ENCODE data around the gene LSM14A. TPM values are rescaled to one million over a fixed set of nuclear protein-coding genes. Genes with fewer than 3 reads are reported as not detected.
A peak's percentile ranks its signal among the peaks of the same experiment; 100 is the strongest.

Gene LSM14A
- polyA plus RNA-seq, 2 of the 4 experiments (the other 2 are of a cell fraction): 241 to 264 TPM

GRCh38 chr19:34150558-34150957 is 21.7 kb upstream of the LSM14A start:
- Histone ChIP-seq H3K4me1 (no peaks in the 10 kb centered on the region), H3K27ac (no peak overlapping the region), H3K9me3 (no peaks in the 10 kb centered on the region), H3K4me3 (no peak overlapping the region), H3K4me2 (no peak overlapping the region)
- POLR2A ChIA-PET: no interaction called here
- TF ChIP-seq FOSB (CRISPR knock-in tag; IDR thresholded peaks at IDR 0.05) (no peak), RCOR1 (IDR thresholded peaks at IDR 0.05; ENCODE audit: low read depth, low read length) (no peak), ZNF302 (CRISPR knock-in tag; IDR thresholded peaks at IDR 0.05) (no peak), HOXB5 (CRISPR knock-in tag; IDR thresholded peaks at IDR 0.05) (no peak), CBX2 (IDR thresholded peaks at IDR 0.05; ENCODE audit: borderline replicate concordance, low read depth) (no peak), MAZ (IDR thresholded peaks at IDR 0.05; ENCODE audit: borderline replicate concordance, low read depth, low read length) (no peak), JUN (IDR thresholded peaks at IDR 0.05) (no peak), BHLHE40 (IDR thresholded peaks at IDR 0.05; ENCODE audit: low read depth, low read length) (no peak), NFE2L2 (conservative IDR thresholded peaks at IDR 0.05; ENCODE audit: low read length) (no peak), MAFK (IDR thresholded peaks at IDR 0.05; ENCODE audit: partially characterized antibody) (no peak), TFCP2L1 (CRISPR knock-in tag; IDR thresholded peaks at IDR 0.05) (no peak), JUNB (IDR thresholded peaks at IDR 0.05) (no peak), NR3C1 (IDR thresholded peaks at IDR 0.05) (no peak), CTCF (IDR thresholded peaks at IDR 0.05) (no peak), ESRRA (IDR thresholded peaks at IDR 0.05; ENCODE audit: borderline replicate concordance, low read length) (no peak), RARB (CRISPR knock-in tag; IDR thresholded peaks at IDR 0.05) (no peak), HOXB13 (CRISPR knock-in tag; IDR thresholded peaks at IDR 0.05; ENCODE audit: low read depth) (no peak)
- TF ChIP-seq, protein P1, sequence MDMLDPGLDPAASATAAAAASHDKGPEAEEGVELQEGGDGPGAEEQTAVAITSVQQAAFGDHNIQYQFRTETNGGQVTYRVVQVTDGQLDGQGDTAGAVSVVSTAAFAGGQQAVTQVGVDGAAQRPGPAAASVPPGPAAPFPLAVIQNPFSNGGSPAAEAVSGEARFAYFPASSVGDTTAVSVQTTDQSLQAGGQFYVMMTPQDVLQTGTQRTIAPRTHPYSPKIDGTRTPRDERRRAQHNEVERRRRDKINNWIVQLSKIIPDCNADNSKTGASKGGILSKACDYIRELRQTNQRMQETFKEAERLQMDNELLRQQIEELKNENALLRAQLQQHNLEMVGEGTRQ (IDR thresholded peaks at IDR 0.05): no peak
- TF ChIP-seq, protein P2, sequence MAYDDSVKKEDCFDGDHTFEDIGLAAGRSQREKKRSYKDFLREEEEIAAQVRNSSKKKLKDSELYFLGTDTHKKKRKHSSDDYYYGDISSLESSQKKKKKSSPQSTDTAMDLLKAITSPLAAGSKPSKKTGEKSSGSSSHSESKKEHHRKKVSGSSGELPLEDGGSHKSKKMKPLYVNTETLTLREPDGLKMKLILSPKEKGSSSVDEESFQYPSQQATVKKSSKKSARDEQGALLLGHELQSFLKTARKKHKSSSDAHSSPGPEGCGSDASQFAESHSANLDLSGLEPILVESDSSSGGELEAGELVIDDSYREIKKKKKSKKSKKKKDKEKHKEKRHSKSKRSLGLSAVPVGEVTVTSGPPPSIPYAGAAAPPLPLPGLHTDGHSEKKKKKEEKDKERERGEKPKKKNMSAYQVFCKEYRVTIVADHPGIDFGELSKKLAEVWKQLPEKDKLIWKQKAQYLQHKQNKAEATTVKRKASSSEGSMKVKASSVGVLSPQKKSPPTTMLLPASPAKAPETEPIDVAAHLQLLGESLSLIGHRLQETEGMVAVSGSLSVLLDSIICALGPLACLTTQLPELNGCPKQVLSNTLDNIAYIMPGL (CRISPR knock-in tag; IDR thresholded peaks at IDR 0.05; ENCODE audit: borderline replicate concordance): no peak
- ATAC-seq (no peak), FAIRE-seq (no peak), DNase-seq (ENCODE audit: low read depth in 1 of 2, low spot score in 1 of 2) (no peak)
- WGBS (ENCODE audit: missing lambda C conversion rate): 65% methylated on average over 4 of the region's 4 CpGs
- CTCF ChIA-PET: interaction anchor here (0.6 to 13.1 kb wide), 6 partner anchors 30 to 720 kb away, joined by 3 to 258 read pairs (median 4); no protein-coding TSS in a partner anchor

DNA sequence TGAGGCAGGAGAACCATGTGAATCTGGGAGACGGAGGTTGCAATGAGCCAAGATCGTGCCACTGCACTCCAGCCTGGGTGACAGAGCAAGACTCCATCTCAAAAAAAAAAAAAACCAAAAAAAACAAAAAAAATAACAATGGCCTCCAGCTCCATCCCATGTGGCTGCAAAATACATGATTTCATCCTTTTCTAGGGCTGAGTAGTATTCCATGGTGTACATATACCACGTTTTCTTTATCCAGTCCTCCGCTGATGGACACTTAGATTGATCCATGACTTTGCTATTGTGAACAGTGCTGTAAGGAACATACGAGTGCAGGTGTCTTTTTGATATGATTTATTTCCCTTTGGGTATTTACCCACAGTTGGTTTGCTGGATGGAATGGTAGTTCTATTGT is 20.9 kb upstream of the LSM14A start:
- H3K9me3 ChIP-seq: no peaks in the 10 kb centered on the region
- no peak overlapping the region for H3K27ac ChIP-seq
- ChIA-PET CTCF (interaction anchor here (0.6 to 13.1 kb wide), 5 partner anchors 110 to 743 kb away, joined by 3 to 258 read pairs (median 5); no protein-coding TSS in a partner anchor), POLR2A (interaction anchor here (0.5 to 1.3 kb wide), 2 partner anchors 17 to 23 kb away, joined by 3 to 4 read pairs; no protein-coding TSS in a partner anchor)
- ATAC-seq (no peak), FAIRE-seq (peak; percentile 67), DNase-seq (ENCODE audit: low read depth in 1 of 2, low spot score in 1 of 2) (no peak)
- H3K4me3 ChIP-seq: no peak overlapping the region
- WGBS (ENCODE audit: missing lambda C conversion rate): 65% methylated on average over 5 of the region's 5 CpGs
- no peak for TF ChIP-seq ZFP36 (IDR thresholded peaks at IDR 0.05; ENCODE audit: borderline replicate concordance, partially characterized antibody)
- TF ChIP-seq, protein P3, sequence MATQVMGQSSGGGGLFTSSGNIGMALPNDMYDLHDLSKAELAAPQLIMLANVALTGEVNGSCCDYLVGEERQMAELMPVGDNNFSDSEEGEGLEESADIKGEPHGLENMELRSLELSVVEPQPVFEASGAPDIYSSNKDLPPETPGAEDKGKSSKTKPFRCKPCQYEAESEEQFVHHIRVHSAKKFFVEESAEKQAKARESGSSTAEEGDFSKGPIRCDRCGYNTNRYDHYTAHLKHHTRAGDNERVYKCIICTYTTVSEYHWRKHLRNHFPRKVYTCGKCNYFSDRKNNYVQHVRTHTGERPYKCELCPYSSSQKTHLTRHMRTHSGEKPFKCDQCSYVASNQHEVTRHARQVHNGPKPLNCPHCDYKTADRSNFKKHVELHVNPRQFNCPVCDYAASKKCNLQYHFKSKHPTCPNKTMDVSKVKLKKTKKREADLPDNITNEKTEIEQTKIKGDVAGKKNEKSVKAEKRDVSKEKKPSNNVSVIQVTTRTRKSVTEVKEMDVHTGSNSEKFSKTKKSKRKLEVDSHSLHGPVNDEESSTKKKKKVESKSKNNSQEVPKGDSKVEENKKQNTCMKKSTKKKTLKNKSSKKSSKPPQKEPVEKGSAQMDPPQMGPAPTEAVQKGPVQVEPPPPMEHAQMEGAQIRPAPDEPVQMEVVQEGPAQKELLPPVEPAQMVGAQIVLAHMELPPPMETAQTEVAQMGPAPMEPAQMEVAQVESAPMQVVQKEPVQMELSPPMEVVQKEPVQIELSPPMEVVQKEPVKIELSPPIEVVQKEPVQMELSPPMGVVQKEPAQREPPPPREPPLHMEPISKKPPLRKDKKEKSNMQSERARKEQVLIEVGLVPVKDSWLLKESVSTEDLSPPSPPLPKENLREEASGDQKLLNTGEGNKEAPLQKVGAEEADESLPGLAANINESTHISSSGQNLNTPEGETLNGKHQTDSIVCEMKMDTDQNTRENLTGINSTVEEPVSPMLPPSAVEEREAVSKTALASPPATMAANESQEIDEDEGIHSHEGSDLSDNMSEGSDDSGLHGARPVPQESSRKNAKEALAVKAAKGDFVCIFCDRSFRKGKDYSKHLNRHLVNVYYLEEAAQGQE (IDR thresholded peaks at IDR 0.05): no peak
- no peak for TF ChIP-seq CHD4 (IDR thresholded peaks at IDR 0.05; ENCODE audit: borderline replicate concordance)
- TF ChIP-seq KDM1A (IDR thresholded peaks at IDR 0.05; ENCODE audit: low read depth): no peak
- TF ChIP-seq, protein P4, sequence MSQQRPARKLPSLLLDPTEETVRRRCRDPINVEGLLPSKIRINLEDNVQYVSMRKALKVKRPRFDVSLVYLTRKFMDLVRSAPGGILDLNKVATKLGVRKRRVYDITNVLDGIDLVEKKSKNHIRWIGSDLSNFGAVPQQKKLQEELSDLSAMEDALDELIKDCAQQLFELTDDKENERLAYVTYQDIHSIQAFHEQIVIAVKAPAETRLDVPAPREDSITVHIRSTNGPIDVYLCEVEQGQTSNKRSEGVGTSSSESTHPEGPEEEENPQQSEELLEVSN (IDR thresholded peaks at IDR 0.05; ENCODE audit: borderline replicate concordance, low read depth): no peak
- no peak for TF ChIP-seq ATOH8 (CRISPR knock-in tag; IDR thresholded peaks at IDR 0.05; ENCODE audit: low read depth)
- no peaks in the 10 kb centered on the region for H3K4me1 ChIP-seq
- H3K4me2 ChIP-seq: no peak overlapping the region

Measured in A549 (cell line).